ENCODE measurements around the gene NUAK1. TPM values are rescaled to one million over a fixed set of nuclear protein-coding genes. Genes with fewer than 3 reads are reported as not detected.

The NUAK1 gene
- total RNA-seq, 1 experiment from 2014 or later, result 14.3 TPM

DNA sequence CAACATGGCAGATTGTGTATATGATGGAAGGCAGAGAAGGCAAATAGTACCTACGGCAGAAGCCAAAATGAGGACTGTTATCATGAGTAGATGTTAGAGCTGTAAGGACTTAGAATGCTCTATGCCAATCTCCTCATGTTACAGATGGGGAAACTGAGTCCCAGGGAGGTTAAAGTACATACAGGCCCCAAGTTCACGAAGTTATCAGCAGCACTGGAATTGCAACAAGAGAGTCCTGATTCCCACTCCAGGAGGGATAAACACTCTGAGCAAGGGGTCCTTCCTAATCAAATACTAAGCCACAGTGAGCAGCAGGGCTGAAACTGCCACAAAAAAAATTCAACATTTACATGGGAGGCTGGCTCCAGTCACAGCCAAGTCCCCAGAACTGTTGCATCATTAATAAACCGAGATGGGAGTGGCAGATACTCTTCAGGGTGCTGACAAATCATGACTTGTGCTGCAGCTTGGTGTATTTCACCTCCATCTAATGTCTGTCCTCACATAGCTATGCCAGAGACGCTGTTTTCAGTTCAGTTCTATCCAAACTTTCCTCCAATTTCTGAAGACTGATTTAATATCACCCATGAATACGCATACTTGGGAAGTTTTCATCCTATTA, 24.2 kb downstream of the NUAK1 start:
- no peaks in the 10 kb centered on the region for H3K36me3 Mint-ChIP-seq (ENCODE audit: insufficient read depth, unreplicated experiment)
- H3K4me1 Mint-ChIP-seq (ENCODE audit: low read depth, unreplicated experiment), result peaks cover 10% of the 10 kb centered on the region
- TF ChIP-seq, protein P1, sequence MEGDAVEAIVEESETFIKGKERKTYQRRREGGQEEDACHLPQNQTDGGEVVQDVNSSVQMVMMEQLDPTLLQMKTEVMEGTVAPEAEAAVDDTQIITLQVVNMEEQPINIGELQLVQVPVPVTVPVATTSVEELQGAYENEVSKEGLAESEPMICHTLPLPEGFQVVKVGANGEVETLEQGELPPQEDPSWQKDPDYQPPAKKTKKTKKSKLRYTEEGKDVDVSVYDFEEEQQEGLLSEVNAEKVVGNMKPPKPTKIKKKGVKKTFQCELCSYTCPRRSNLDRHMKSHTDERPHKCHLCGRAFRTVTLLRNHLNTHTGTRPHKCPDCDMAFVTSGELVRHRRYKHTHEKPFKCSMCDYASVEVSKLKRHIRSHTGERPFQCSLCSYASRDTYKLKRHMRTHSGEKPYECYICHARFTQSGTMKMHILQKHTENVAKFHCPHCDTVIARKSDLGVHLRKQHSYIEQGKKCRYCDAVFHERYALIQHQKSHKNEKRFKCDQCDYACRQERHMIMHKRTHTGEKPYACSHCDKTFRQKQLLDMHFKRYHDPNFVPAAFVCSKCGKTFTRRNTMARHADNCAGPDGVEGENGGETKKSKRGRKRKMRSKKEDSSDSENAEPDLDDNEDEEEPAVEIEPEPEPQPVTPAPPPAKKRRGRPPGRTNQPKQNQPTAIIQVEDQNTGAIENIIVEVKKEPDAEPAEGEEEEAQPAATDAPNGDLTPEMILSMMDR (IDR thresholded peaks at IDR 0.05; ENCODE audit: unreplicated experiment), result no peak
- H3K9me3 Mint-ChIP-seq (ENCODE audit: low read depth, unreplicated experiment), result no peaks in the 10 kb centered on the region
- intact Hi-C loops (cut with micrococcal nuclease; ENCODE audit: unreplicated experiment), result loop anchor here (1.0 kb wide), 1 partner anchor 26 kb away; no protein-coding TSS in a partner anchor
- H3K27ac Mint-ChIP-seq (ENCODE audit: unreplicated experiment), result no peak overlapping the region
- CTCF ChIA-PET, result no interaction called here
- BruUV-seq (replicated peaks), result no TSS peak
- no peaks in the 10 kb centered on the region for H3K27me3 Mint-ChIP-seq (ENCODE audit: unreplicated experiment)
- no peak overlapping the region for H3K4me3 Mint-ChIP-seq (ENCODE audit: low read depth, unreplicated experiment)
- no peak for DNase-seq

- H3K4me3 Mint-ChIP-seq (ENCODE audit: low read depth, unreplicated experiment), result no peak overlapping the region
- CTCF ChIA-PET, result no interaction called here
- intact Hi-C loops (cut with micrococcal nuclease; ENCODE audit: unreplicated experiment), result loop anchor here (1.0 kb wide), 1 partner anchor 26 kb away; no protein-coding TSS in a partner anchor
Measured at GRCh38 chr12:106113824-106114446, 24.8 kb downstream of the NUAK1 start.

GRCh38 chr12:106113446-106113823, 25.3 kb downstream of the NUAK1 start:
- no peak for DNase-seq
- H3K9me3 Mint-ChIP-seq (ENCODE audit: low read depth, unreplicated experiment), result no peaks in the 10 kb centered on the region
- intact Hi-C loops (cut with micrococcal nuclease; ENCODE audit: unreplicated experiment), result no loop called here
- no peak overlapping the region for H3K4me3 Mint-ChIP-seq (ENCODE audit: low read depth, unreplicated experiment)
- H3K36me3 Mint-ChIP-seq (ENCODE audit: insufficient read depth, unreplicated experiment), result no peaks in the 10 kb centered on the region
- H3K4me1 Mint-ChIP-seq (ENCODE audit: low read depth, unreplicated experiment), result peaks cover 10% of the 10 kb centered on the region
- no peak overlapping the region for H3K27ac Mint-ChIP-seq (ENCODE audit: unreplicated experiment)
- TF ChIP-seq, protein P1 (IDR thresholded peaks at IDR 0.05; ENCODE audit: unreplicated experiment), result no peak
- H3K27me3 Mint-ChIP-seq (ENCODE audit: unreplicated experiment), result no peaks in the 10 kb centered on the region
- CTCF ChIA-PET, result no interaction called here
- BruUV-seq (replicated peaks), result no TSS peak

More at GRCh38 chr12:106113824-106114446, 24.8 kb downstream of the NUAK1 start:
- H3K27me3 Mint-ChIP-seq (ENCODE audit: unreplicated experiment), result no peaks in the 10 kb centered on the region
- no peak for DNase-seq
- no peaks in the 10 kb centered on the region for H3K36me3 Mint-ChIP-seq (ENCODE audit: insufficient read depth, unreplicated experiment)
- peaks cover 10% of the 10 kb centered on the region for H3K4me1 Mint-ChIP-seq (ENCODE audit: low read depth, unreplicated experiment)
- H3K9me3 Mint-ChIP-seq (ENCODE audit: low read depth, unreplicated experiment), result no peaks in the 10 kb centered on the region
- TF ChIP-seq, protein P1 (IDR thresholded peaks at IDR 0.05; ENCODE audit: unreplicated experiment), result no peak
- no peak overlapping the region for H3K27ac Mint-ChIP-seq (ENCODE audit: unreplicated experiment)
- no TSS peak for BruUV-seq (replicated peaks)

GRCh38 chr12:106113042-106113441, 25.7 kb downstream of the NUAK1 start:
- TF ChIP-seq, protein P1 (IDR thresholded peaks at IDR 0.05; ENCODE audit: unreplicated experiment), result no peak
- intact Hi-C loops (cut with micrococcal nuclease; ENCODE audit: unreplicated experiment), result no loop called here
- Mint-ChIP-seq H3K4me1 (ENCODE audit: low read depth, unreplicated experiment) (peaks cover 12% of the 10 kb centered on the region), H3K27ac (ENCODE audit: unreplicated experiment) (no peak overlapping the region), H3K36me3 (ENCODE audit: insufficient read depth, unreplicated experiment) (no peaks in the 10 kb centered on the region), H3K4me3 (ENCODE audit: low read depth, unreplicated experiment) (no peak overlapping the region), H3K9me3 (ENCODE audit: low read depth, unreplicated experiment) (no peaks in the 10 kb centered on the region), H3K27me3 (ENCODE audit: unreplicated experiment) (no peaks in the 10 kb centered on the region)
- CTCF ChIA-PET, result interaction anchor here (1.0 kb wide), 1 partner anchor 24 kb away, joined by 3 read pairs; no protein-coding TSS in a partner anchor
- BruUV-seq (replicated peaks), result no TSS peak
- DNase-seq, result no peak

All from Calu3 (cell line).